Keratinocyte (primary cell): ENCODE data around the gene POP7. TPM values are rescaled to one million over a fixed set of nuclear protein-coding genes. Genes with fewer than 3 reads are reported as not detected.

ENCODE experiments used
- DNase-seq: peaks from one replicate; pipeline ENCODE4 v3.0.0-alpha.2; 2011; ENCODE audit warnings: low read depth, missing footprints, low spot score
- FAIRE-seq: peaks from 2 replicates; lab custom pipeline; 2011; peaks lifted over from hg19 to GRCh38; lab: Jason Lieb, UNC
- H2AFZ ChIP-seq: 2 replicates; pipeline ENCODE4 v1.6.0; 2012; ENCODE audit warnings: low read length, control low read depth, inconsistent platforms; ENCODE audit not compliant: control insufficient read depth
- H3K27ac ChIP-seq: 2 replicates; pipeline ENCODE4 v1.5.1; 2011; ENCODE audit warnings: low read length; ENCODE audit not compliant: control insufficient read depth, insufficient read depth
- H3K27me3 ChIP-seq: 3 replicates; pipeline ENCODE4 v1.6.0; 2011; ENCODE audit warnings: low read length; ENCODE audit not compliant: control insufficient read depth, insufficient read depth; ENCODE audit errors: extremely low read depth
- H3K36me3 ChIP-seq, 2 experiments: 2 replicates in 1 of 2; 3 replicates in 1 of 2; pipeline ENCODE4 v1.5.1; 2011; ENCODE audit warnings: low read length in 2 of 2, mild to moderate bottlenecking in 1 of 2; ENCODE audit not compliant: control insufficient read depth in 2 of 2, insufficient read depth in 2 of 2; ENCODE audit errors: extremely low read depth in 1 of 2
- H3K4me1 ChIP-seq: 3 replicates; pipeline ENCODE4 v1.5.1; 2011; ENCODE audit warnings: low read length; ENCODE audit not compliant: control insufficient read depth, insufficient read depth; ENCODE audit errors: extremely low read depth
- H3K4me2 ChIP-seq: 3 replicates; pipeline ENCODE4 v1.6.0; 2011; ENCODE audit warnings: low read depth, low read length; ENCODE audit not compliant: control insufficient read depth, insufficient read depth; ENCODE audit errors: extremely low read depth
- H3K4me3 ChIP-seq, 3 experiments: fragments of 200-600 bp in 1 of 3; sonication (generic) in 1 of 3; 2 replicates in 2 of 3; 3 replicates in 1 of 3; pipeline ENCODE4 v1.5.1; 2011 to 2016; ENCODE audit warnings: low read length in 3 of 3, mild to moderate bottlenecking in 3 of 3, control low read depth in 2 of 3, inconsistent platforms in 1 of 3, low read depth in 1 of 3, mixed read lengths in 1 of 3, mixed run types in 1 of 3, moderate library complexity in 1 of 3; ENCODE audit not compliant: control insufficient read depth in 2 of 3, insufficient read depth in 2 of 3; ENCODE audit errors: extremely low read depth in 1 of 3
- H3K79me2 ChIP-seq: 2 replicates; pipeline ENCODE4 v1.6.0; 2012; ENCODE audit warnings: low read length; ENCODE audit not compliant: control insufficient read depth, insufficient read depth
- H3K9ac ChIP-seq: 3 replicates; pipeline ENCODE4 v1.6.0; 2011; ENCODE audit warnings: low read length; ENCODE audit not compliant: control insufficient read depth, insufficient read depth; ENCODE audit errors: extremely low read depth
- H3K9me1 ChIP-seq: 3 replicates; pipeline ENCODE4 v1.6.0; 2011; ENCODE audit warnings: low read length; ENCODE audit not compliant: control insufficient read depth, insufficient read depth; ENCODE audit errors: extremely low read depth
- H3K9me3 ChIP-seq: 2 replicates; pipeline ENCODE4 v1.5.1; 2012; ENCODE audit warnings: low read depth, low read length; ENCODE audit not compliant: control insufficient read depth
- H4K20me1 ChIP-seq: 3 replicates; pipeline ENCODE4 v1.6.0; 2011; ENCODE audit warnings: low read length; ENCODE audit not compliant: control insufficient read depth, insufficient read depth; ENCODE audit errors: extremely low read depth
- CTCF ChIP-seq, 3 experiments: IDR thresholded peaks in 1 of 3; conservative IDR thresholded peaks in 1 of 3; optimal IDR thresholded peaks in 1 of 3; 2 replicates in 2 of 3; 3 replicates in 1 of 3; pipeline versions ENCODE3 to v1.5.1; 2011; ENCODE audit warnings: low read length in 3 of 3, mild to moderate bottlenecking in 3 of 3, moderate library complexity in 2 of 3, control low read depth in 1 of 3, inconsistent platforms in 1 of 3; ENCODE audit not compliant: insufficient read depth in 2 of 3; ENCODE audit errors: extremely low read depth in 1 of 3
- EZH2 ChIP-seq: IDR thresholded peaks from one replicate; pipeline ENCODE4 v1.6.1; 2012; ENCODE audit warnings: inconsistent platforms, mild to moderate bottlenecking, low read length, moderate library complexity
- dilution Hi-C: fragments of 300-500 bp; cut with MboI; formaldehyde crosslinking; loops from one replicate; pipeline ENCODE4 v1.7.0; 2020; ENCODE audit warnings: low sequenced_read_pairs; ENCODE audit not compliant: extremely low pct_ligation_motif_present
- polyA plus RNA-seq, 5 experiments: library from polyadenylated mRNA; depleted of rRNA in 3 of 5; stranded (reverse) in 3 of 5; stranded (forward) in 1 of 5; unstranded in 1 of 5; fragments of >200 nt; gene quantifications; 1 replicate in 1 of 5; 2 replicates in 3 of 5; 3 replicates in 1 of 5; pipeline versions ENCODE4 v1.2.1 to v1.2.3, GENCODE V29; 2011 to 2012; ENCODE audit warnings: missing spikeins in 2 of 5, low read depth in 1 of 5, low replicate concordance in 1 of 5

The POP7 gene
- polyA plus RNA-seq, 1 donor (not counting 4 experiments of a cell fraction or from before 2014, with no cell fraction given) = 37.8 TPM

GRCh38 chr7:100681491-100682227 lies 24.3 kb upstream of the POP7 start:
- Histone ChIP-seq H3K9ac (no peak overlapping the region), H3K4me1 (peaks cover 6% of the 10 kb centered on the region), H3K27ac (no peak overlapping the region)

GRCh38 chr7:100682228-100682741 lies 23.6 kb upstream of the POP7 start:
- Histone ChIP-seq H3K4me1 (peaks cover 6% of the 10 kb centered on the region), H2AFZ (no peak overlapping the region)

More at GRCh38 chr7:100681491-100682227, 24.3 kb upstream of the POP7 start:
- no peak for DNase-seq
- Histone ChIP-seq H3K27me3 (no peaks in the 10 kb centered on the region), H3K4me2 (no peak overlapping the region), H3K9me3 (no peaks in the 10 kb centered on the region), H3K9me1 (no peaks in the 10 kb centered on the region), H4K20me1 (peaks cover 3% of the 10 kb centered on the region), H3K79me2 (peaks cover 15% of the 10 kb centered on the region), H3K36me3 (peaks cover 33 to 34% of the 10 kb centered on the region in 2 experiments), H2AFZ (no peak overlapping the region), H3K4me3 (no peak overlapping the region)
- no peak for FAIRE-seq
- TF ChIP-seq EZH2 = no peak
- TF ChIP-seq CTCF (optimal IDR thresholded peaks at IDR 0.05 in 1 of 3, IDR thresholded peaks at IDR 0.05 in 1 of 3, conservative IDR thresholded peaks at IDR 0.05 in 1 of 3; ENCODE audit: extremely low read depth in 1 of 3, insufficient read depth in 2 of 3, low read length in 3 of 3) = no peak
- dilution Hi-C loops = no loop called here

More at GRCh38 chr7:100682228-100682741, 23.6 kb upstream of the POP7 start:
- H3K9me3 ChIP-seq = no peaks in the 10 kb centered on the region
- peaks cover 9% of the 10 kb centered on the region for H3K79me2 ChIP-seq
- DNase-seq (no peak), FAIRE-seq (no peak)
- H3K9me1 ChIP-seq = no peaks in the 10 kb centered on the region
- no peaks in the 10 kb centered on the region for H3K27me3 ChIP-seq
- no peak overlapping the region for H3K4me2 ChIP-seq
- H3K9ac ChIP-seq = no peak overlapping the region
- peaks cover 28 to 31% of the 10 kb centered on the region in 2 experiments for H3K36me3 ChIP-seq
- no peak for TF ChIP-seq CTCF (optimal IDR thresholded peaks at IDR 0.05 in 1 of 3, IDR thresholded peaks at IDR 0.05 in 1 of 3, conservative IDR thresholded peaks at IDR 0.05 in 1 of 3; ENCODE audit: extremely low read depth in 1 of 3, insufficient read depth in 2 of 3, low read length in 3 of 3)
- TF ChIP-seq EZH2 = no peak
- dilution Hi-C loops = no loop called here
- H3K4me3 ChIP-seq = no peak overlapping the region
- H3K27ac ChIP-seq = no peak overlapping the region
- peaks cover 3% of the 10 kb centered on the region for H4K20me1 ChIP-seq
